Fibroblast of skin of right biceps (primary cell): Measurements from ENCODE around the gene COL13A1.

Experiments
- DNase-seq: peaks from one replicate; pipeline ENCODE4 v3.0.0-alpha.2; 2013

The COL13A1 gene

GRCh38 chr10:69792341-69792740 lies 9.4 kb upstream of the COL13A1 start:
- DNase-seq = no peak

DNA sequence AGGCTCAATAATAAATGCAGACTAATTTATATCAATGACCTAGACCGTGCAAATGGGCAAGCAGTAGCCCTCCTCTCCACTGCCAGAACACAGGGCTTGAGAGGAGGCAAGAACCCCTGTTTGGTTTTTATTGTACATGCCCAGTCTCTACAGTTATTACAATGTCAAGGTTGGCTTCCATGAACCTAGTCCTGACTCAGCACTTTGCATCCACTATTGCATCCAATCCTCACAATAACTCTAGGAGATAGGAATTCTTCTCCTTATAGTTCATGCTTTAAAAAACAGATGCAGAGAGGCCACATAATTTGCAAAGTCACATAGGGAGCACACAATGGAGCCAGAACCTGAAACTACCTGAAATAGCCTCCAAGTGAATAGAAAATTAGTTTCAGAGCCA lies 7.0 kb upstream of the COL13A1 start:
- DNase-seq = no peak

- DNase-seq = no peak
These were observed 6.3 kb upstream of the COL13A1 start for GRCh38 chr10:69795242-69795934.

DNA sequence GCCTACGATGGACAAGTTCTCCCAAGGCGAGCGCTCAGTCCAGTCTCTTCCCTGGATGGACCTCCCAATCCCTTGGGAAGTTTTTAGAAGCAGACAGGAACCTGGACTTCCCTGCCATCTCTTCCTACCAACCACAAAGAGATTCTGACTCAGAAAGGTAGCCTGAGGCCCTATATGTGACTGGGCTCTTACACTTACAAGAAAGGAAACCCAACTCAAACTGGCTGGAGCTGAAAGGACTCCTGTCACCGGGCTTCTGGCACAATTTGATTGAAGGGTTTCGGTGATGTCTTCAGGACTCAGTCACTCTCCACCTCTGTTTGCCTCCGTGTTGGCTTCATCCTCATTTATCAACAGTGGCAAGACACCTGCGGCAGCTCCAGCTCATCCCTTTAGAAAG lies 3.7 kb upstream of the COL13A1 start:
- no peak for DNase-seq

GRCh38 chr10:69800109-69800508 lies 1.6 kb upstream of the COL13A1 start:
- DNase-seq = peak; percentile 67

- no peak for DNase-seq
These were observed 1.0 kb upstream of the COL13A1 start for GRCh38 chr10:69800665-69801064.

DNA sequence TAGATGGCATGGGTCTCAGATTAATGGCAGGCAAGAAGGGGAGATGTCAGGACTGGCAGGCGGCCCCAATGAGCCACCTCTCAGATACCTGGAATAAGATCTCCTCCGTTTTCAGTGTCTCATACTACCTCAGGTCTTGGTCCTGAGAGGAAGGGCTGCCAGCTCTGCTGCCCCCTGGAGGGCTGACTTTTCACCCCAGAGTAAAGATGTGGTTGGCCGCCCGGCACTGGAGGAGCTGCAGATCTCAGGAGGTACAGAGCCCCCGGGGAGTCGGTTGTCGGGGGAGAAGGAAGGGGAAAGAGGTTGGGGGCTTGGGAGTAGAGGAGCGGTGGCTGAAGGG lies 642 bp upstream of the COL13A1 start:
- DNase-seq = peak; percentile 62

- peak; percentile 57 for DNase-seq
These were observed 887 bp downstream of the COL13A1 start for GRCh38 chr10:69802424-69803161.

- DNase-seq = no peak
These were observed 2.1 kb downstream of the COL13A1 start for GRCh38 chr10:69803809-69804208.

GRCh38 chr10:69804775-69805174 lies 3.1 kb downstream of the COL13A1 start:
- no peak for DNase-seq

- DNase-seq = peak; percentile 92
These were observed 5.4 kb downstream of the COL13A1 start for GRCh38 chr10:69807122-69807521.

DNA sequence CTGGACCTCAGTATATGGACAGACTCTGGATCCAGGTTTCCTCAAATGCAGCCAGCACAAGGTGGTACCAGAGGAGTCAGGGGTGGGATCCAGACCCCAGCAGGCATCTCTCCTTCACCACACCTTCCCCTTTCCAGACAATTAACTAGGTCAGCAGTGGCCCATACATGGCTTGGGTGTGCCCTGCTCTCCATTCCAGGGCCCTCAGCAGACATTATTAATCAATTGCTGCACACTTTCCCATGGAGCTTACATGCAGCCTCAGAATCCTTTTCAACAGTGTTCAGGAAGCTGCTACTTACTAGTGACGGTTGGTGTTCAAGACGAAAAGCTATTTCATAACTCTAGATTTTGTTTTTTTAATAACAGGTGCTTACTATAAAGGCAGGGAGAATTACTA lies 6.0 kb downstream of the COL13A1 start:
- peak; percentile 58 for DNase-seq

- DNase-seq = no peak
These were observed 7.6 kb downstream of the COL13A1 start for GRCh38 chr10:69809318-69809717.

DNA sequence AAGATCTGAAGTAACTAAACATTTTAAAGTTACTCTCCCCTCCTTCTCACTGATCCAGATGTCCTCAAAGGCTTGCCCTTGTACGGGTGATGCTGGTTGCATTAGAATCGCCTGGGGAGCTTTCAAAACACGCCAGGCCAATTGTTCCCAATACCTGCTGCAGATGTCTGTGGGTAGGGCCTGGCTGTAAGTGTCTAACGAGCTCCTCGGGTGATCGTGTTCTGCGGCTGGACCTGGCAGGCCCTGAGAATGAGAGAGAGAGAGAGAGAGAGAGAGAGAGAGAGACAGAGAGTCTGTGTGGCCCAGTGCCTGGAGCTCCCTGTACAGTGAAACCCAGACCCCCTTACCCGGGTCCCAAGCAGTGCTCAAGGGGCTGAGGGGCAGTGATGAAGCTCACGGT lies 8.4 kb downstream of the COL13A1 start:
- DNase-seq = no peak

GRCh38 chr10:69810675-69811397 lies 9.1 kb downstream of the COL13A1 start:
- no peak for DNase-seq

- DNase-seq = no peak
These were observed 11.9 kb downstream of the COL13A1 start for GRCh38 chr10:69813632-69814031.

DNA sequence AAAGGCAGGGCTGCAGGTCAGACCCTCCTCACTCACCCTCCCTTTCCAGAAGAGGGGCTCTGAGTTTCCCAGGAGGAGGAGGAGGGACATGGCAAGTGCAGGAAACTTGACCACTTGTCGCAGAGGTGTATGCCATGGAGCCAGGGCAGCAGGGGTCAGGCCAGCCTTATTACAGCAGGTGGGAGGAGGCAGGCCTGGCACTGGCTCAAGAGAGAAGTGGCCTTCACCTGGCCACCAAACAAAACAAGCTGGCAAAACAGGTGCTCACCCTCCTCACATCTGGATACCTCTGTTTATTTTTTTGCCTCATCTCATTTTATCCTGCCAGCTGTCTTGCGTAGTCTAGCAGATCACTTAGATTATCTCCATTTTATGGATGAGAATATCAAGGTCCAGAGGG lies 12.5 kb downstream of the COL13A1 start:
- no peak for DNase-seq

- DNase-seq = no peak
These were observed 13.4 kb downstream of the COL13A1 start for GRCh38 chr10:69815104-69815503.

- no peak for DNase-seq
These were observed 14.8 kb downstream of the COL13A1 start for GRCh38 chr10:69816521-69816920.

DNA sequence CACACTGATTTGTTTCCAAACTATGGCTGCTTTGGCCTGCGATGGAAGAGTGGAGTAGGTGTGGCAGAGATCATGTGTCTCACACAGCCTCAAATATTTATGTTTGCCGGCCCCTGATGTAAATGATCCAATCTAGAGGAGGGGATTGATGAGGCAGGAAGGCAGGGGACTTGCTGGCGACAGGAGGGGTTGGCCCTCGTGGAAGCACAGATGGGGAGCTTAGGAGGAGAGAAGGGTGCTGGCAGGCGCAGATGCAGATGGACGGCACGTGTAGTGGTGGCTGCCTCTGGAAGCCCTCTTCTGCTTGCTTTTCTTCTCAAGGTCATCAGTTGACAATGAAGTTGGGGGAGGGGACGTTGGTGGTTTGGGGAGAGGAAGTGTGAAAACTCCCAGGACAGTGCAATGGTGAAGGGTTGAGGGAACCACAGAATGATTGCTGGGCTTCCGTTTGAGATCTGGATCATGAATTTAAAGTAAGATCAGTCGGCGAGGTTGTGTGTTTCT lies 15.4 kb downstream of the COL13A1 start:
- DNase-seq = no peak

GRCh38 chr10:69818676-69819239 lies 17.1 kb downstream of the COL13A1 start:
- DNase-seq = no peak

- peak; percentile 84 for DNase-seq
These were observed 18.2 kb downstream of the COL13A1 start for GRCh38 chr10:69819716-69820506.

- no peak for DNase-seq
These were observed 19.1 kb downstream of the COL13A1 start for GRCh38 chr10:69820817-69821216.
